HG02884 (cell line): Measurements from ENCODE around the gene PTPDC1.

Experiments
- ATAC-seq: cut with Tn5 transposase; IDR thresholded peaks from one replicate; pipeline ENCODE4 v1.9.1; 2021; ENCODE audit warnings: mild to moderate bottlenecking, moderate library complexity; ENCODE audit not compliant: unreplicated experiment

Gene PTPDC1

DNA sequence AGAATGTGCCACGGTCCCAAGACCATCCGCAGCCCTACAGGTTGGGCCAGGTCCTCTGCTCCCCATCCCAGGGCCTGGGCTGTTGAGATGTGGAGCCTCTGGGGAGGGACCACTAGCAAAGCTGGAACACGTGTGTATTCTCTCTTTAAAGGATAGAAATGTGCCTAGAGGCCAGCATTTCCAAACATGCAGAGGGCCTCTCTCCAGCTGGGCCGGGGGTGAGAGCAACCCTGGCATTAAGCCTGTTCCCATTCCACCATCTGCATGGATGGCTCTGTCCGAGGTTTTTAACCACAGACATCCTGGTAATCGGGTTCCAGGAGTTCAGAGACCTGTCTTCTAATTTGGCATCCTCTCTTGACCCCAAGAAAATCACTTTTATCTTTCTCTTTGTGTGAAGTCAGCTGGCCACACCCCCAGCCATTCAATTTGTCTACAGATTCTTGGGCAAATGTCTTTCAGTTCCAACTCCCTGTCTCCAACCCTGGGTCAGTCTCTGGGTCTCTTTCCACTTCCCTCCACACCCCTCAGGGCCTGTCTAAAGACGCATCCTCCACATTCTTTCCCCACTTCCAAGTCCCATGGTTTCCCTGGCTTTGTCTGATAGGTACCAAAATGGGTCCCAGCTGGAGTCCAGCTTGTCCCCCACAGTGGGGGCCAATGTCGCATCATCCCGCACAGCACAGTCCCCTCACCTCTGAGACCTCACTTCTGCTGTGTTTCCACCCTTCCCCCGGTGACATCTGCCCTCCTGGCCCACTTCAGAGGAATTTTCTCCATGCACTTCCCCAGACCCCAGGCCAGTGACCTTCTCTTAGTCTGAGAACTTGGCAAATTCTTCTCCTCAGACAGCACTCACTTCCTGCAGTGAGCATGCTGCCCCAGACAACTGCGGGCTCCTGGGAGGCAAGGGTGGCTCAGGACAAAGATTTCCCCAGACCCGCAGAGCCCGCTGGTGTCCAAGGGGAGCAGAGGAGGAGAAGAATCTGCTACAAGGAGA, 56.8 kb downstream of the PTPDC1 start:
- ATAC-seq: no peak

GRCh38 chr9:94142353-94142752, 58.1 kb downstream of the PTPDC1 start:
- ATAC-seq: no peak

DNA sequence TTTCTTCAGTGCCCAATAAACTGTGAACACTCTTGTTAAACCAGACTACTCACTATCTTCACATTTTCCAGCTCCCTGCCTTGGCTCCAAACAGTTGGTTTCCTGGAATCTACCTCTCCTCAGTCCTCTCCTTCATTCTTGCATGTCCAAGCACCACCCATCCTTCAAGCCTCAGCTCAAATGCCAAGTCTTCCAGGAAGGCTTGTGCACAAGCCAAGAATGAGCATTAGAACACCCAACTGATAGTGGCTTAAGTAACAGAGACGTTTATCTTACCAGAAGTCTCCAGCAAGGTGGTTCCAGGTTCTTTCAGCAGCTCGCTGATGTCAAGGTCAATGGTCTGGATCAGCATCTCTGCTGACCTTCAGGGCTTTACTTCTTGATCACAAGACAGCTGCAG, 60.1 kb downstream of the PTPDC1 start:
- ATAC-seq: no peak

GRCh38 chr9:94145640-94146039, 61.4 kb downstream of the PTPDC1 start:
- no peak for ATAC-seq

DNA sequence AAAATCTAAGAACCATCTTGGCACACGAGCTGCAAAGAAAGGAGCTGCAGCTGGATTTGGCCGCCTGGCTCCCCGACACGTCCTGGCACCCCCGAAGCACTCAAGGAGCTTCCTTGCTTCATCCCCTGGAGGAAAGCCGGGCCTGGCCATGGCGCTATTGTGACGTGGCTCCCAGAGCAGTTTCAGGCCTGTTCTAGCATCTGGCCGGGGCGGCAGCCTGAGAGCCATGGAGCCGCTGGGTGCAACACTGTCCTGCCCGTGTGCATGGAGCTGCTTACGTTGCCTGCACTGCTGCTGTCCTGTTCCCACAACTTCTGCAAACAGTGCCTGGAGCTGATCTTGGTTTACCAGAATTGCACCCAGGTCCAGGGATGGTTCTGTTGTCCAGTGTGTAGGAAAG, 63.5 kb downstream of the PTPDC1 start:
- ATAC-seq: no peak

DNA sequence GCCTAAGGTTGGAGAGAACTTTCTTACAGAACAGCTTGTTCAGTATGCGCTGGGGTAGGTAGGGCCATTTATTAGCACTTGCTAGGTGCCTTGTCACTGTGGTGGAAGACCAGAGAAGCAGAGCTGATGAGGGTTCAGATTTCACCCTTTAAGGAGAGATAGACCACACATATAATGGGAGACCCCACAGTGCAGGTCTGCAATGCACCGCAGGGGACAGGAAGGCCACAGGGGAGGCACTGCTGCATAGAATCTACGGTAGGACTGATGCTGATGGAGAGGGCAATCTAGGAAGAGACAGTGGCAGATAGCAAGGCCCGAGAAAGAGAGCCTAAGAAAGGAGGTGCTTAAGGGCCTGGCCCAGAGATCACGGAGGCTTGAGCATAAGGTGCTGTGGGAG, 64.2 kb downstream of the PTPDC1 start:
- ATAC-seq: no peak

DNA sequence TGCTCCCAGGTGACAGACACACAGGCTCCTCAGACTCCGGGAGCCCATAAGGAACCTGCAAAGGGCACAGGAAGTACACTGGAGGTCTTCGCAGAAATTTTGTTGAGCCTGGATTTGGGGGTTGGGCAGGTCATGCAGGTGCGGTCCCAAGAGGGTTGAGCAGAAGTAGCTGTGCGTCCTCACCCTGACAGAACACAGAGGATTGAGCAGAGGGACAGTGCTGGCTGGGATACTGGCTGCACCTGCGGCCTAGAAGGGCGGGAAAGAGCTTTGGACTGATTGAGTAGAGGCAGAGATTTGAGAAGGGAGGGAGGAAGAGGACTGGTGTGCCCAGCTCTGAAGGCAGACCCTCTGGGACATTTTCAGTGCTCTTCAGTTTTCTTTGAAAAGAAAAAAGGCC, 65.4 kb downstream of the PTPDC1 start:
- ATAC-seq: no peak

DNA sequence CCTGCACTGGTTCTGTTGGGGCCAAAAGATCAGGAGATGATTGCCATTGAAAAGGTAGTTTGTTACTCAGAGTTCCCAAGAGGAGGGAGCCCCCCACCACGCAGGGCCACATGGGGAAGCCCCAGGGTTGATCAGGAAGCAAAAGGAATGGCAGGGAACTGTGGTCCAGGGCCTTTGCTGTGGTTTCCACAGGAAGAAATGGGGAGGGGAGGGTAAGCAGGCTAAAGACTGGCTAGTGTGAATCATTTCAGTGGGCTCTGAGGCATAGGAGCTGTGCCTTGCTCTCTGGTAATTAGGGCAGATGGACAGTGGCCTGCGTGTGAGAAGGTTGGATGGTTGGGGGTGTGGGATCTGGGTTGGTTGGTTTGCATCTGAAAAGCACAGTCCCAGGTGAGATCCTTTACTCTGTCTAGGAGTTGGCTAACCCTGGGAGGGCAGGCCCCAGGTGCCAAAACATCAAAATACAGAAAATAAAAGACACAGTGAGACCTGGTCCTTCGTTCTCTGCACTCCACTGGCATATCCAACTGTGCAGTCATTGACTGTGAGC, 66.1 kb downstream of the PTPDC1 start:
- no peak for ATAC-seq

GRCh38 chr9:94150890-94151650, 66.8 kb downstream of the PTPDC1 start:
- no peak for ATAC-seq

DNA sequence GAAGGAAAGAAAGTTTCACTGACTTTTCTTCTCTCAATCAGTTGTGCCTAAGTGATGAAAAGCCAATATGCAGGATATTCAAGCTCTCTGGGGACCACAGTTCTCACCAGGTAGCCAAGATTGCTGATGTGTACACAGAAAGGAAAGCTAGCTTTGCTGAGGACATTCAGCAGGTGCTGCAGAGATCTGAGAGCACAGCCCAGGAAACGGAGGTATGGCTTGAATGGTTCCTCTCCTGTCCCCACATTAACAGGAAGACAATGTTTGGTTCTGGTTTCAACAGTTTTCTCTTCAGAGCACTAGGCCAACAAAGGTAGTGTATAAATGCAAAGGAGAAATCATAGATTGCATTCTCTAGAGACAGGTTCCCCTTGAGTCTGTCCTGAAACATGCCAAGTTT, 69.6 kb downstream of the PTPDC1 start:
- ATAC-seq: no peak

GRCh38 chr9:94156348-94157049, 72.2 kb downstream of the PTPDC1 start:
- ATAC-seq: no peak

DNA sequence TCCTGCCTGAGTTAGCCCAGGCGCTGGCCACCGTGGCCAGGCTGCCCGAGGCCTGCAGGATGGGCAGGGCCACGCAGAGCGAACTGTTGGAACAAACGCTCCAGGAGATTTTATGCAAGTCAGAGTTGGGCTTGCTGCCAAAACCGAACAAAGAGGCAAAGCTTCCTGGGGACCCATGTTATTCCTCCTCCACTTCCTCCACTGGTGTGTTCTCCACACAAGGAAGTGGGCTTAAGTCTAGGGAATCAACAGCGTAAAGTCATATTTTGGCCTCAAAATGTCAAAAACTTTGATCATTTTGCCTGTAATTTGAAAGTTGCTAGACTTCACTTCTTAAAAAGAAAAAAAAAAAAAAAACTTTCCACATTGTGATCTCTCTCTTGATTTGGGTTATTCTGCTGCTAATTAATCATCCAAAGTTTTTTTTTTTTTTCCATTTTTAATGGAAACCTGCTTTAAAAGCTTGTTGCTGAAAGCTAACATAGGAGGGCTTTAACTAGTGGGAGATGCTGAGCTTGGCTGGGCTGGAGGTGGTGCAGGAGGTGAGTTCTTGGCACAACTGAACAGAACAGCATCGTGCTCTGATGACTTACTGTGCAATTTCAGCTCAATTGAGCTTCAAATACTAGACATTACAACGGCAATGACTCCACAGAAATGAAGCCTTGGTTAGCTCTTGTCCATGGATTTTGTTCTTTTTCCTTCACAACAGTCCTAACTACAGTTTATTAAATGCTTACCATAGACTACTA, 73.0 kb downstream of the PTPDC1 start:
- no peak for ATAC-seq
